Lung (tissue), 13 donors: ENCODE results near the gene TM7SF2. TPM values are rescaled to one million over a fixed set of nuclear protein-coding genes. Genes with fewer than 3 reads are reported as not detected.

ENCODE experiments used
- ATAC-seq: fragments of 200-7000 bp; cut with Tn5 transposase; one replicate; pipeline ENCODE4 v1.9.1; 2020; ENCODE audit warnings: moderate number of reproducible peaks; ENCODE audit not compliant: insufficient read depth, low FRiP score
- DNase-seq, 3 donors: peaks; one replicate each; pipeline ENCODE4 v3.0.0-alpha.2; 2013 to 2017
- H3K27ac ChIP-seq, 2 donors: one replicate each; pipeline ENCODE4 v1.5.1; 2013; ENCODE audit warnings: mild to moderate bottlenecking in 2 of 2, moderate library complexity in 2 of 2, control low read depth in 1 of 2, inconsistent platforms in 1 of 2, low read depth in 1 of 2, low read length in 1 of 2
- H3K27me3 ChIP-seq, 3 donors: one replicate each; pipeline ENCODE4 v1.5.1; 2013; ENCODE audit warnings: low read length in 2 of 3; ENCODE audit not compliant: control insufficient read depth in 3 of 3, insufficient read depth in 3 of 3
- H3K36me3 ChIP-seq, 4 donors: one replicate each; pipeline ENCODE4 v1.5.1; 2013; ENCODE audit warnings: low read length in 4 of 4, mild to moderate bottlenecking in 1 of 4, moderate library complexity in 1 of 4; ENCODE audit not compliant: control insufficient read depth in 4 of 4, insufficient read depth in 4 of 4
- H3K4me1 ChIP-seq, 5 donors: one replicate each; pipeline ENCODE4 v1.5.1; 2013; ENCODE audit warnings: low read length in 5 of 5, mild to moderate bottlenecking in 2 of 5, moderate library complexity in 1 of 5; ENCODE audit not compliant: control insufficient read depth in 5 of 5, insufficient read depth in 5 of 5
- H3K4me3 ChIP-seq: one replicate; pipeline ENCODE4 v1.5.1; 2013; ENCODE audit warnings: mild to moderate bottlenecking, control low read depth, moderate library complexity
- H3K9ac ChIP-seq, 2 donors: one replicate each; pipeline ENCODE4 v1.5.1; 2013; ENCODE audit warnings: low read length in 2 of 2, control low read depth in 1 of 2; ENCODE audit not compliant: insufficient read depth in 1 of 2
- H3K9me3 ChIP-seq, 4 donors: one replicate each; pipeline ENCODE4 v1.5.1; 2013; ENCODE audit warnings: low read length in 3 of 4, mild to moderate bottlenecking in 1 of 4, moderate library complexity in 1 of 4; ENCODE audit not compliant: control insufficient read depth in 4 of 4, insufficient read depth in 3 of 4
- CTCF ChIP-seq: IDR thresholded peaks from 2 replicates; pipeline ENCODE4 v1.5.1; 2012; ENCODE audit warnings: mild to moderate bottlenecking; ENCODE audit errors: control extremely low read depth, extremely low read depth
- WGBS, 2 donors: extraction: QIAGEN DNeasy Blood & Tissue Kit; methylation state at CpG; one replicate each; pipeline ENCODE4 v1.1.7; 2013; 5-methylcytosine and 5-hydroxymethylcytosine counted together
- polyA plus RNA-seq, 2 donors: library from polyadenylated mRNA; stranded (reverse); fragments of 200-250 nt; gene quantifications; one replicate each; pipeline ENCODE4 v1.2.1, GENCODE V29; 2013
- small RNA-seq: library from RNA; depleted of rRNA; stranded (forward); fragments of <200 nt; gene quantifications from one replicate; pipeline ENCODE3, GENCODE V24; 2014; ENCODE audit warnings: low replicate concordance
- total RNA-seq, 2 donors: library from RNA; depleted of rRNA in 1 of 2; stranded (reverse); fragments of >200 nt in 1 of 2; gene quantifications; one replicate each; pipeline ENCODE4 v1.2.1, GENCODE V29; 2014 to 2021
- donor health status: control.
- donor health status: control.
- donor health status: Bipolar disorder and iron deficiency.
- donor health status: healthy.
- donor health status: DM: yes; HTN: yes; CAD: no.

TM7SF2 gene
- total and polyA plus RNA-seq, 4 donors, result 30.3 to 82.7 (median 54.7) TPM

DNA sequence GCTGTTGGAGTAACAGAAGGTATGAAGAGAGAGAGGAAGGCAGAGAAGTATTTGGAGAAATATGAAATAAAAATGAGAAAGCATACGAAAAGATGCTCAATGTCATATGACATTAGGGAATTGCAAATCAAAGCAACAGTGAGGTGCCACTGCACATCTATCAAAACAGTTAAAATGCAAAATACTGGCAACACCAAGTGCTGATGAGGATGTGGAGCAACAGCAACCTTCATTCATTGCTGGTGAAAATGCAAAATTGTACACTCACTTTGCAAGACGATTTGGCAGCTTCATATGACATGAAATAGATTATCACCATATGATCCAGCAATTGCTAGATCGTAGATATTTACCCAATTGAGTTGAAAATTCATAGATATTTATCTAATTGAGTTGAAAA lies 49.0 kb downstream of the TM7SF2 start:
- Histone ChIP-seq H3K36me3 (no peaks in the 10 kb centered on the region), H3K27ac (no peak overlapping the region), H3K9me3 (no peaks in the 10 kb centered on the region), H3K9ac (no peak overlapping the region), H3K4me1 (peaks cover 0 to 6% (median 0%) of the 10 kb centered on the region in 5 donors), H3K27me3 (no peaks in the 10 kb centered on the region), H3K4me3 (no peak overlapping the region)
- 75 to 80% methylated on average over 3 of the region's 3 CpGs for WGBS, 2 donors
- DNase-seq (no peak), ATAC-seq (no peak)
- TF ChIP-seq CTCF, result no peak

DNA sequence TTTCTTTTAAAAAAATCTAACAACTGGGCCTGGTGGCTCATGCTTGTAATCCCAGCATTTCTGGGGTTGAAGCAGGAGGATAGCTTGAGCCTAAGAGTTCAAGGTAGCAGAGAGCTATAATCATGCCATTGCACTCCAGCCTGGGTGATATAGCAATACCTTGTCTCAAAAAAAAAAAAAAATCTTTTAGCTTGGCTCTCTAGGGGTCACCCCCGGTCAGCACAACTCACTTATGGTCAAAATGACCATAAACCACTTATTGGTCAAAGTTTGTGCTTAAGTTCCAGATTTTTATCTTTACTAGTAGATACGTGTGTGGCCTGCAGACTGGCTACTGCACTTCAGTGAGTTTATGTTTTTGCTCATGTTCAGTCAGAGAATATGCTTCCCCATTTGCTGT lies 52.0 kb downstream of the TM7SF2 start:
- DNase-seq, result no peak
- 85 to 95% methylated on average over 2 of the region's 2 CpGs for WGBS, 2 donors
- H3K27me3 ChIP-seq, result no peaks in the 10 kb centered on the region
- H3K4me1 ChIP-seq, result peaks cover 0 to 7% (median 0%) of the 10 kb centered on the region in 5 donors
- no peak overlapping the region for H3K4me3 ChIP-seq
- no peaks in the 10 kb centered on the region for H3K9me3 ChIP-seq
- H3K9ac ChIP-seq, result no peak overlapping the region
- H3K27ac ChIP-seq, result no peak overlapping the region
- no peak for TF ChIP-seq CTCF
- no peaks in the 10 kb centered on the region for H3K36me3 ChIP-seq
- ATAC-seq, result no peak

Small RNAs within 50 kb of the gene (small RNA-seq; reads per million reads assigned to genes)
- gene HIGD1AP10 (not detected), gene PDCL2P2 (not detected), gene RNU2-23P (1.0 reads per million, percentile 81 among the genes with 10 or more reads in this experiment)

Other genes starting within 250 kb of the TM7SF2 start
- 100 to 1,000 TPM in 1 of 2 donors, 10 to 100 TPM in 1; 71.2 to 139 TPM for gene EHD1, start 233.3 kb upstream of the TM7SF2 start, total RNA-seq
- gene EHD1, start 233.3 kb upstream of the TM7SF2 start, polyA plus RNA-seq, result 100 to 1,000 TPM in 1 of 2 donors, 10 to 100 TPM in 1; 42.1 to 144 TPM
- gene ATG2A, start 194.7 kb upstream of the TM7SF2 start, total RNA-seq, result 10 to 100 TPM; 17.4 to 32.5 TPM
- gene ATG2A, start 194.7 kb upstream of the TM7SF2 start, polyA plus RNA-seq, result 10 to 100 TPM; 19.1 to 22.9 TPM
- 10 to 100 TPM in 1 of 2 donors, 1 to 10 TPM in 1; 9.8 to 27.8 TPM for gene PPP2R5B, start 187.2 kb upstream of the TM7SF2 start, total RNA-seq
- gene PPP2R5B, start 187.2 kb upstream of the TM7SF2 start, polyA plus RNA-seq, result 10 to 100 TPM; 14.4 to 20.2 TPM
- gene GPHA2, start 176.0 kb upstream of the TM7SF2 start, total RNA-seq, result not detected
- under 1 TPM in 1 of 2 donors, not detected in 1; 0.19 TPM for gene GPHA2, start 176.0 kb upstream of the TM7SF2 start, polyA plus RNA-seq
- under 1 TPM in 1 of 2 donors, not detected in 1; 0.55 TPM for gene MAJIN, start 139.8 kb upstream of the TM7SF2 start, total RNA-seq
- gene MAJIN, start 139.8 kb upstream of the TM7SF2 start, polyA plus RNA-seq, result under 1 TPM; 0.24 to 0.39 TPM
- gene BATF2, start 114.9 kb upstream of the TM7SF2 start, total RNA-seq, result 1 to 10 TPM; 2.9 to 6.3 TPM
- gene BATF2, start 114.9 kb upstream of the TM7SF2 start, polyA plus RNA-seq, result 1 to 10 TPM; 3.7 to 7.4 TPM
- 10 to 100 TPM; 37.4 to 95.4 TPM for gene ARL2, start 97.7 kb upstream of the TM7SF2 start, total RNA-seq
- 100 to 1,000 TPM in 1 of 2 donors, 10 to 100 TPM in 1; 92.5 to 127 TPM for gene ARL2, start 97.7 kb upstream of the TM7SF2 start, polyA plus RNA-seq
- gene SNX15, start 84.4 kb upstream of the TM7SF2 start, total RNA-seq, result 10 to 100 TPM; 16.2 to 28.4 TPM
- 10 to 100 TPM; 18.4 to 19.4 TPM for gene SNX15, start 84.4 kb upstream of the TM7SF2 start, polyA plus RNA-seq
- gene SAC3D1, start 70.7 kb upstream of the TM7SF2 start, total RNA-seq, result 10 to 100 TPM in 1 of 2 donors, 1 to 10 TPM in 1; 5.1 to 17.6 TPM
- gene SAC3D1, start 70.7 kb upstream of the TM7SF2 start, polyA plus RNA-seq, result 10 to 100 TPM; 12.7 to 15.9 TPM
- 10 to 100 TPM; 12.4 to 22.0 TPM for gene NAALADL1, start 53.3 kb upstream of the TM7SF2 start, total RNA-seq
- gene NAALADL1, start 53.3 kb upstream of the TM7SF2 start, polyA plus RNA-seq, result 10 to 100 TPM in 1 of 2 donors, 1 to 10 TPM in 1; 7.4 to 14.0 TPM
- gene CDCA5, start 27.8 kb upstream of the TM7SF2 start, total RNA-seq, result 1 to 10 TPM; 2.2 to 2.7 TPM
- 1 to 10 TPM; 1.8 to 2.1 TPM for gene CDCA5, start 27.8 kb upstream of the TM7SF2 start, polyA plus RNA-seq
- 10 to 100 TPM; 34.5 to 35.4 TPM for gene ZFPL1, start 27.6 kb upstream of the TM7SF2 start, total RNA-seq
- 10 to 100 TPM; 35.1 to 45.8 TPM for gene ZFPL1, start 27.6 kb upstream of the TM7SF2 start, polyA plus RNA-seq
- gene VPS51, start 15.7 kb upstream of the TM7SF2 start, total RNA-seq, result 100 to 1,000 TPM; 128 to 164 TPM
- gene VPS51, start 15.7 kb upstream of the TM7SF2 start, polyA plus RNA-seq, result 100 to 1,000 TPM in 1 of 2 donors, 10 to 100 TPM in 1; 69.6 to 120 TPM
- 10 to 100 TPM in 1 of 2 donors, 1 to 10 TPM in 1; 6.3 to 19.6 TPM for gene ZNHIT2, start 5.8 kb downstream of the TM7SF2 start, total RNA-seq
- 10 to 100 TPM; 19.3 to 23.7 TPM for gene ZNHIT2, start 5.8 kb downstream of the TM7SF2 start, polyA plus RNA-seq
- gene FAU, start 10.3 kb downstream of the TM7SF2 start, total RNA-seq, result 100 to 1,000 TPM; 334 to 904 TPM
- gene FAU, start 10.3 kb downstream of the TM7SF2 start, polyA plus RNA-seq, result 1,000 to 10,000 TPM; 1,051 to 1,580 TPM
- 10 to 100 TPM; 35.6 to 44.3 TPM for gene MRPL49, start 10.4 kb downstream of the TM7SF2 start, total RNA-seq
- gene MRPL49, start 10.4 kb downstream of the TM7SF2 start, polyA plus RNA-seq, result 10 to 100 TPM; 26.3 to 57.2 TPM
- 10 to 100 TPM; 38.8 to 80.7 TPM for gene SYVN1, start 22.6 kb downstream of the TM7SF2 start, total RNA-seq
- 10 to 100 TPM; 31.6 to 36.5 TPM for gene SYVN1, start 22.6 kb downstream of the TM7SF2 start, polyA plus RNA-seq
- gene SPDYC, start 58.4 kb downstream of the TM7SF2 start, total RNA-seq, result not detected
- gene SPDYC, start 58.4 kb downstream of the TM7SF2 start, polyA plus RNA-seq, result not detected
- 100 to 1,000 TPM; 106 to 265 TPM for gene CAPN1, start 70.1 kb downstream of the TM7SF2 start, total RNA-seq
- gene CAPN1, start 70.1 kb downstream of the TM7SF2 start, polyA plus RNA-seq, result 100 to 1,000 TPM; 128 to 144 TPM
- gene POLA2, start 150.1 kb downstream of the TM7SF2 start, total RNA-seq, result 10 to 100 TPM in 1 of 2 donors, 1 to 10 TPM in 1; 9.7 to 14.2 TPM
- 1 to 10 TPM; 4.5 to 9.2 TPM for gene POLA2, start 150.1 kb downstream of the TM7SF2 start, polyA plus RNA-seq
- 10 to 100 TPM in 1 of 2 donors, 1 to 10 TPM in 1; 9.2 to 28.9 TPM for gene CDC42EP2, start 203.0 kb downstream of the TM7SF2 start, total RNA-seq
- 10 to 100 TPM; 23.4 to 35.0 TPM for gene CDC42EP2, start 203.0 kb downstream of the TM7SF2 start, polyA plus RNA-seq
- gene DPF2, start 222.0 kb downstream of the TM7SF2 start, total RNA-seq, result 10 to 100 TPM; 44.6 to 53.2 TPM
- 10 to 100 TPM; 21.5 to 25.0 TPM for gene DPF2, start 222.0 kb downstream of the TM7SF2 start, polyA plus RNA-seq
- under 1 TPM in 1 of 2 donors, not detected in 1; 0.21 TPM for gene TIGD3, start 242.9 kb downstream of the TM7SF2 start, total RNA-seq
- gene TIGD3, start 242.9 kb downstream of the TM7SF2 start, polyA plus RNA-seq, result under 1 TPM; 0.24 to 0.27 TPM